Neural progenitor cell (in vitro differentiated cells): Measurements from ENCODE around the gene TLE4.

Experiments
- CTCF ChIP-seq: fragments of 200-600 bp; sonication (generic); IDR thresholded peaks from 2 replicates; pipeline ENCODE4 v1.5.1; 2017; ENCODE audit warnings: antibody characterized with exemption, mild to moderate bottlenecking
- EZH2 ChIP-seq: fragments of 200-600 bp; sonication (generic); IDR thresholded peaks from 2 replicates; pipeline ENCODE4 v1.6.1; 2017; ENCODE audit warnings: antibody characterized with exemption, mild to moderate bottlenecking, moderate library complexity
- EZH2phosphoT487 ChIP-seq: fragments of 200-600 bp; sonication (generic); IDR thresholded peaks from 2 replicates; pipeline ENCODE4 v1.6.1; 2017; ENCODE audit warnings: antibody characterized with exemption

DNA sequence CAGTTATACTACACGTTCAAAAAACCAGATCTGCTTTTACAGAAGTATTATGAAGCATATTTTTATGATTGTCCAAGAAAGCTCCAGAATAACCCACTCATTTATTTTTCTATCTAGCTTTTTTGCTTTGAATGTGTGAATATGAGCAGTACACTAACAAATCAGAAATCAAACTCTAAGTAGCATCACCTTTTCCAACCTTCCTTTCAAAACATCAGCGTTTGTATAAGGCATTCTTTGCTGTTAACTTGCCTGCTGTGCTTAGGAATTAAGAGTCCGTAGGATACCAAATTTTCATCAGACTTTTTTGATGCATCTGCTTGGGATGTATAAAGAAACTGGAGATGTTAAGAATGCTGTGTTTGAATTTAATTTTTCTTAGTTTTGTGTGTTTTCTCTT lies 3.8 kb downstream of the TLE4 start:
- TF ChIP-seq CTCF = no peak
- no peak for TF ChIP-seq EZH2
- TF ChIP-seq EZH2phosphoT487 = no peak
